ENCODE measurements around the gene SMCO2.
A peak's percentile ranks its signal among the peaks of the same experiment; 100 is the strongest.

Gene SMCO2

DNA sequence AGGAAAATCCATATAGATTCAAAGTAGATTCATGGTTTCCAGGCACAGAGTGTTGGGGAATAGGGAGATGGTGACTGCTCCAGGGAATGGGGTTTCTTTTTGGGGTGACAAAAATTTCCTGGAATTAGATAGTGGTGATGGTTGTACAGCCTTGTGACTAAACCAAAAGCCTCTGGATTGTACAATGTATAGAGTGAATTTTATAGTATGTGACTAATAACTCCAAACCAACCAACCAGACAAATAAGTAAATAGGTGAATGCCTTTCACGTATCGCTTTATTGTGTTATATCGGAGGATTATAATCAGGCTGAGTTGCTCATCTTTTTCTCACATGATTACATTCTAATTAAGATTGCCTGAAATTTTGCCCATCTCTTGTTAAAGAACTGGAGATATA is 52.8 kb downstream of the SMCO2 start:
- DNase-seq (ENCODE audit: low spot score), result no peak

DNA sequence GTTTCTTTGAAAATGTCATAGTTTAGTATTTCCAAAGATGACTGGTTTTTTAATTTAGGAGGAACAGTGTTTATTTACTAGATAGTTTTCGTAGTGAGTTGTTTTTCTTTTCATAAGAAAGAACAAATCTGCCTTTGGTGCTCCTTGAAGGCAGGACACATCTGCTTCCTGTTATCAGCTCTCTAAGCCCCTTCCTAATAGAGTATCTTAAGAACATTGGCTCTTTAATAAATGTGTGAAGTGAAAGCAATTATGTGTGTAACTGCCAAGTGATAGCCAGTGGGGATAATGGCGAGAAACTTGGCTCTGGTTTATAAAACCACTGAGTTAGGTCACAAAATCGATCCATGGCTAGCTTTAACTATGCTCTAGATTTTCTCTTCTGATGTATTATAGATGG is 54.0 kb downstream of the SMCO2 start:
- DNase-seq (ENCODE audit: low spot score), result no peak

GRCh38 chr12:27502021-27502435 is 55.5 kb downstream of the SMCO2 start:
- DNase-seq (ENCODE audit: low spot score), result no peak

DNA sequence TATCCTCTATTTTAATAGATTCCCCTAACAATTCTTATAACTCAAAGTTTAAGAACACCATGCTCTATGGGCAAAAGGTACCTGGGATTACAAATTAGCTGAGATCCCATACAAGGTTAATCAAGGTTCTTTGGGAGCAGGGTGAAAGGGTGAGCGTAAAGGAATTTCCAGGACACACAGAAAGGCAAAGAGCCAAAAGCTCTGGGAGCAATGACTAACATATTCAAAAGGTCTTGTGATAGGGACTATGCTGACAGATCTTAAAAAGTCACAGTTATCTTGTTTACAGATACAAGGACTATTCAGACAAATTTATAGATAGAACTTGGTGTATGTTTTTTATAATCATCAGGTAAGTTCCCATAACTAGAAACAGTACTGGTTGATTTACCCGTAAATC is 58.0 kb downstream of the SMCO2 start:
- peak; percentile 31 for DNase-seq (ENCODE audit: low spot score)

DNA sequence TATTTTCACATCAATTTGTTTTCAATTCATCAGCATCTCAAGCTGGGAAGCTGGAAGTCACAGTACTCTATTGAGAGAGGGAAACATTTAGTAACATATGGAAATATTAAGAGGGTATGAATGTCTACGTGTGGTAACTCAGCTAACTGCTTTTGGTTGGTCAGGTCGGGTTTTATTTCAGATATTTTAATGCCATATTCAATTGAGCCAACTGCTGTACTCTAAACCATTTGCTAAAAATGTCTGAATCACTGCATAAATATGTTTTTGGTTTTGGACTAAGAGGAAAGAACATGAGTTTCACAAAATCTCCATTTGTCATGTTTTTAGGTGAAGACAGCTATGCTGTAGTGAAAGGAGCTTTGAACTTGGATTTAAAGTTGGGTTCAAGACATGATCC is 58.6 kb downstream of the SMCO2 start:
- peak; percentile 71 for DNase-seq (ENCODE audit: low spot score)

DNA sequence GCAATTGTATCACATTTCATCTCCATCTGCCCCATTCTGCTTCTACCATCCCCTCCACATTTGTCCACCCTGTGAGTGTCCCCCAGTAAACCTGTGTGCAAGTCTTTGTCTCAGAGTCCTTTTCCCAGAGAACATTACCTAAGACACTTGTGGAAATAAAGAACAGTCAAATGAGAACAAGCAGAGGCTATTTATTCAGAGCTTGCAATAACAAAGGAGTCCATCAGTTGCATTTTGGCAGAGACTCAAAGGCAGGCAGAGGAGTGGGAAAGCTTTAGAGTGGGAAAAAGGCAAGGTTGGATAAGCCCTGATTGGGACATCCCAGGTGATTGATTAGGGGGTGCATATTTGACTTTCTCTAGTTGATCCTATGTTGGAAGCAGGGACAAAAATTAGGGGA is 59.2 kb downstream of the SMCO2 start:
- DNase-seq (ENCODE audit: low spot score), result no peak

DNA sequence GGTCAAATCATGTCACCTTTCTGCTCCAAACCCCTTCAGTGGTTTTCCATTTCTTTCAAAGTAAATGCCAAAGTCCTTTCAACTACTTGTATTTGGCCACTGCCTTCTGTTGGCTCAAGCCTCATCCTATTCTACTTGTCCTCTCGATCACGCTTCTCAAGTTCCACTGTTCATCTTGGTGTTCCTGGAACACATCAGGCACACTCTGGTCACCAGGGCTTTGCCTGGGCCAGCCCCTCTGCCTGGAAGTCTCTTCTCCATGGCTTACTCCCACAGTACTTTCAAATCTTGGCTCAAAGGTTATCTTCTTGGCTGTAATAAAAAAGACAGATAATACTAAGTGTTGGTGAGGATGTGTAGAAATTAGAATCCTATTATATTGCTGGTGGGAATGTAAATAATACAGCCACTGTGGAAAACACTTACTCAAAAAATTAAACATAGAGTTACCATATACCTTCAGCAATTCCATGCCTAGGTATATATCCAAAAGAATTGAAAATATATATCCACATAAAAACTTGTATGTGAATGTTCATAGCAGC is 60.2 kb downstream of the SMCO2 start:
- DNase-seq (ENCODE audit: low spot score), result no peak

DNA sequence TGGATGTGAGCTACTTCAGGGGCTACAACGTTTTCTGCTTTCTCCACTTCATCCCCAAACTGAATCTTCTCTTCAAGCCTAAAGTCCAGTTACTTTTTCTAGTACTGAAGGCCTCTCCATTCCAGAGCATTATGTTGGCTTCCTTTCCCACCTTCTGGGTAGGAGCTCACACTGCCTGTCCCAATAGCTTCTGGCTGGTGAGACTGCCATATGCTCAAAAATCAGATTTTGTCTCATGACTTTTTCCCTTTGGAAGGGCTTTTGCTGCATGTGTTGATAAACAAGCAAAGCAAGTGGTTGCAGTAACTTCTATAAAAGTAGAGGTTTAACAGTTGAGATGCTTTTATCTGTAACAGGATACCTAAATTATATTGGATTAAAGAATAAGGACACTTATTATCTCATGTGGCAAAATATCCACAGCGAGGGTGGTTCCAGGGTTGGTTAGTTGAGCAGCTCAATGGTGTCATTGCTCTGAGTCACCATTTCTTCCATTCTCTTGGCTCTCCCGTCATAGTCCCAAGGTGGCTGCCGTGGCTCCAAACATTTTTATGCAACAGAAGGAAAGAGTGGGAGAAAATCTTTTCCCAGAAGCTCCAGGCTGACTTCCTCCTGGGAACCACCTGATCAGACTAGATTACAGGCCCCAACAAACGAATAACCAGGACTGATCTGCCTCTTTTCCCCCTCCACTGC is 62.3 kb downstream of the SMCO2 start:
- no peak for DNase-seq (ENCODE audit: low spot score)

- DNase-seq (ENCODE audit: low spot score), result peak; percentile 25
Measured at GRCh38 chr12:27511031-27511722, 64.6 kb downstream of the SMCO2 start.

DNA sequence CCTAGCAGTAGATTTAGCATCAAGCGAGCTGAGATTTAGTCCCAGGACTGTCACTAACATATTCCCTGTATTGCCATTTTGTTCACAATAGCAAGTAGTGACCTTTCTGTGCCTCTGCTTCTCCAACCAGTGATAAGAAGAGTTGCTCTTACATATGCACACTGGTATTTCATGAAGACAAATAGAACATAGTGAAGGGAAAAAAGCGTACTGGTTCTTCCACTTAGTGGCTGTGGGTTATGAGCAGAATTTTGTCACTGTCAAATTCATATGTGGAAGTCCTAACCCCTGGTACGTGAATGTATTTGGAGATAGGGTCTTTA is 65.1 kb downstream of the SMCO2 start:
- DNase-seq (ENCODE audit: low spot score), result no peak

DNA sequence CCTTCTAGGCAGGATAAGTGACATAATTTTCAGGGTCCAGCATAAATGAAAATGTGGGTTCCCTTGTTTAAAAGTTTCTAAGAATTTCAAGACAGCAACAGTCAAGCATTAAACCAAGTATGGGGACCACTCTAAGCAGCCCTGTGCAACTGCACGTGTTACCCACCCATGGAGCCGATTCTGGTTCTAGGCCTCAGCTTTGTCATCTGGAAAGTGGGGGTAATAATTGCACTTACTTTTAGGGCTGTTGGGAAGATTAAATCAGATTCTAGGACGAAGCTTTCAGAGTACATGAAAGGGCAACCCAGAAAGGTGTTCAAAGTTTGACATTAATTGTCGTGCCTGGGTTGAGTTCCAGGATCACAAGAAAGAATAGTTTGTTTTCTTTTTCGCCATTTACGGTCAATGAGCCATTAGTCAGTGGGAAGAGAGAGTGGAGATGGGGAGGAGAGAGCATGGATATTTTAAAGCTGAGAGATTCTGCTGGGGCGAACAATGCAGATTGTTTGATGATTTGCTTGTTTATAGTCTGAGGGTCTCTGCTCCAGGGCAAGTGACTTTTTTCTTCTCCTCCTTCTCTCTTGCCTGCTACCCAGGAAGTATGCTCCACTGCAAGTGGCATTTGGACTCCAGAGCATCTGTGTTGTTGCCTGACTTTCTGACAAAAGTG is 66.8 kb downstream of the SMCO2 start:
- DNase-seq (ENCODE audit: low spot score), result no peak

DNA sequence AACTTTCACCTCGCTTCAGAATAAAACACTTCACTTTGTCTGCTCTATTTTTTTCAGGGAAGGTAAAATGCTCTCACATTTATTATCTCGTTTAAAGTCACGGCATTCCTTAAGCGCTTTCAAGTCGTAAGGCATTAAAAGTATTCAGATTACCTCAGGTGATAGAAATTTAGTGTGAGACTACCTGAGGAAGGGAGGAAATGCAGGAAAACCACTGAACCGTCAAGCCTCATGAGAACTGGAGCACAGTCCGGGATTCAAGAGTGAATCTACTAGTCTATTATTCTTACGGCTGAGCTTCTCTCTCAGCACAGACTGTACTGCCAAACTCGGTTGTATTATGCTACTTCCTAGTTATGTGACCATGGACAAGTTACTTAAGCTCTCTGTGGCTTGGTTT is 69.1 kb downstream of the SMCO2 start:
- DNase-seq (ENCODE audit: low spot score), result no peak

DNA sequence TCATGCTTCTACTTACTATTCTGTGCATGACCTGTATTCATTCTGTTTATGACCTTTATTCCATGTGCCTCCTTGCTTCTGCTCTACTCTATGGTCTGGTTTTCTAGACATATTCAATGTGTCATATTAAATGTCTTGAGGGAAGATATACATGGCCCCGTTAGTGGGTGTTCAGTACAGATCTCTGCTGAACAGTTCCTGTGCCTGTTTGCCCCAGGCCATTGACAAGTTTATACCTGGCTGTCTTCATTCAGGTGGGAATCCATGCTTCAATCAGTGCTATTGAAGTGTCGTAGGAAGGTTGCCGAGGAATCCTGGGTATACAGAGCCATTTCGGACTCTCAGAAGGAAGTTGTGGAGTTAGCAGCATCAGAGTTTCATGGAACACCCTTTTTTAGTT is 70.1 kb downstream of the SMCO2 start:
- DNase-seq (ENCODE audit: low spot score), result no peak

- no peak for DNase-seq (ENCODE audit: low spot score)
Measured at GRCh38 chr12:27517546-27517945, 71.0 kb downstream of the SMCO2 start.

- DNase-seq (ENCODE audit: low spot score), result no peak
Measured at GRCh38 chr12:27517961-27518665, 71.6 kb downstream of the SMCO2 start.

- DNase-seq (ENCODE audit: low spot score), result peak; percentile 77
Measured at GRCh38 chr12:27521066-27521465, 74.5 kb downstream of the SMCO2 start.

DNA sequence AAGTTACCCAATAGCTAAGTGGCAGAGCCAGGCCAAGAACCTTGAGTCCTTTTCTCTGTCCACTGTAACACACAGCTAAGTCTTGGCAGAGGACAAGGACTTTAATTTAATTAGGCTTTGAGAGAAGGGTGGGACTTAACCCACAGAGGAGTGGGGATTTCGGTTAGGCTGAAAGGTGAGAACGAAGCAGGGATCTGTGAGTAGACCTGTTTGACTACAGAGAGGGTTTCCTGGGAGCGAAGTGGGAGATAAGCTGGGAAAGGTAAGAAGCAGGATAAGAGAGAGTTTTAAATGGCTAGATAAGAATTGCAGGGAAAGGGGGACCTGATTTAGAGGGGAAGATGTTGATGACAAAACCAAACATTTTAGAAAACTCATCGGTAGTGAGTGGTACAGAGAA is 75.4 kb downstream of the SMCO2 start:
- no peak for DNase-seq (ENCODE audit: low spot score)

- no peak for DNase-seq (ENCODE audit: low spot score)
Measured at GRCh38 chr12:27523305-27523641, 76.7 kb downstream of the SMCO2 start.

- DNase-seq (ENCODE audit: low spot score), result peak; percentile 98
Measured at GRCh38 chr12:27523642-27524493, 77.3 kb downstream of the SMCO2 start, which contains the start of gene PPFIBP1. Gene PPFIBP1, plus strand, starts transcription at chr12:27524206. Its CDS starts 109,191 bp downstream, at chr12:27633397.

- DNase-seq (ENCODE audit: low spot score), result no peak
Measured at GRCh38 chr12:27524494-27524835, 77.9 kb downstream of the SMCO2 start.

- DNase-seq (ENCODE audit: low spot score), result peak; percentile 72
Measured at GRCh38 chr12:27524839-27525753, 78.6 kb downstream of the SMCO2 start.
